ENCODE data around the gene ADAMTS15. TPM values are rescaled to one million over a fixed set of nuclear protein-coding genes. Genes with fewer than 3 reads are reported as not detected.

ADAMTS15 gene
- total RNA-seq, 3 donors from 2014 or later (not counting 1 experiment from before 2014, with no cell fraction given), result 0.20 TPM; not detected in 2

DNA sequence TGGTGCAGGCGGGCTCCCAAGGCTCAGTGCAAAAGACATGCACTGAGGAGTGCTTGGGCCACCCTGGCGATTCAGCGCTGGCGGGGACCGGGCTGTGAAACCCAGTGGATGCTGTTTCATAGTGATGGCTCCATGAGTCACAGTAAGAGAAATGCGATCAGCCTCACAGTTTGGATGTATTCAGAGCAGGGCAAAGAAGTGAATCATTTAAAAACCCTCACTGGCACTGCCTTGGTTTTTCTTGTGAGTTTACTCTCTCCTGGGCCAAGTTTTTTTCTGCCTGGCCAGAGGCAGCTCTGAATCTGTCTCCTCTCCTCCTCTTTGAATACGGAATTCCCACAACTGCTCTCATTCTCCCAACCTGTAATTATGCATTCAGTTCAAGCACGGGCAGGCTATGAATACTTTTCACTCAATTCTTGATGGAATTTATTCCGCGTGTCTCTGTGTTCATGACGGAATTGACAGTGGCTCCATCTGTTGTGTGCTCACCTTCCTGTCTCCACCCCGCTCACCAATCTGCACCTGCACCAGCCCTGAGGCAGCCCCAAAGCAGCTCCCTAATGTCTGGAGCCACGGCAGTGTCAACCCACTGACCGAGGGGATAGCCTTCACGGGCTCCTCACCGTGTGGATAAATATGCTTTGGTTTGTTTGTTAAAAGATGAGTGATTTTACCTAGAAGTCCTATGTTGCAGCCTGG is 34.9 kb upstream of the ADAMTS15 start:
- Mint-ChIP-seq H3K27ac (no peak overlapping the region), H3K4me3 (no peak overlapping the region), H3K4me1 (peaks cover 0 to 4% of the 10 kb centered on the region in 2 donors), H3K9me3 (no peaks in the 10 kb centered on the region), H3K36me3 (no peaks in the 10 kb centered on the region), H3K27me3 (ENCODE audit: low read depth in 2 of 2) (peaks cover 21 to 24% of the 10 kb centered on the region in 2 donors)
- Histone ChIP-seq H3K36me3 (ENCODE audit: control insufficient read depth, insufficient read depth, low read length) (no peaks in the 10 kb centered on the region), H3K4me3 (ENCODE audit: low read length) (no peak overlapping the region), H3K9me3 (ENCODE audit: control insufficient read depth, insufficient read depth, low read length) (no peaks in the 10 kb centered on the region), H3K4me1 (ENCODE audit: control insufficient read depth, insufficient read depth, low read length) (no peaks in the 10 kb centered on the region), H3K27me3 (ENCODE audit: control insufficient read depth, insufficient read depth, low read length) (no peaks in the 10 kb centered on the region), H3K27ac (ENCODE audit: low read length) (no peak overlapping the region)
- no peak for DNase-seq
- intact Hi-C loops (cut with micrococcal nuclease), result no loop called here
- TF ChIP-seq, protein P1, sequence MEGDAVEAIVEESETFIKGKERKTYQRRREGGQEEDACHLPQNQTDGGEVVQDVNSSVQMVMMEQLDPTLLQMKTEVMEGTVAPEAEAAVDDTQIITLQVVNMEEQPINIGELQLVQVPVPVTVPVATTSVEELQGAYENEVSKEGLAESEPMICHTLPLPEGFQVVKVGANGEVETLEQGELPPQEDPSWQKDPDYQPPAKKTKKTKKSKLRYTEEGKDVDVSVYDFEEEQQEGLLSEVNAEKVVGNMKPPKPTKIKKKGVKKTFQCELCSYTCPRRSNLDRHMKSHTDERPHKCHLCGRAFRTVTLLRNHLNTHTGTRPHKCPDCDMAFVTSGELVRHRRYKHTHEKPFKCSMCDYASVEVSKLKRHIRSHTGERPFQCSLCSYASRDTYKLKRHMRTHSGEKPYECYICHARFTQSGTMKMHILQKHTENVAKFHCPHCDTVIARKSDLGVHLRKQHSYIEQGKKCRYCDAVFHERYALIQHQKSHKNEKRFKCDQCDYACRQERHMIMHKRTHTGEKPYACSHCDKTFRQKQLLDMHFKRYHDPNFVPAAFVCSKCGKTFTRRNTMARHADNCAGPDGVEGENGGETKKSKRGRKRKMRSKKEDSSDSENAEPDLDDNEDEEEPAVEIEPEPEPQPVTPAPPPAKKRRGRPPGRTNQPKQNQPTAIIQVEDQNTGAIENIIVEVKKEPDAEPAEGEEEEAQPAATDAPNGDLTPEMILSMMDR (IDR thresholded peaks at IDR 0.05), result no peak
- 90% methylated on average over 16 of the region's 16 CpGs for WGBS (ENCODE audit: insufficient coverage)
- ATAC-seq, result no peak

DNA sequence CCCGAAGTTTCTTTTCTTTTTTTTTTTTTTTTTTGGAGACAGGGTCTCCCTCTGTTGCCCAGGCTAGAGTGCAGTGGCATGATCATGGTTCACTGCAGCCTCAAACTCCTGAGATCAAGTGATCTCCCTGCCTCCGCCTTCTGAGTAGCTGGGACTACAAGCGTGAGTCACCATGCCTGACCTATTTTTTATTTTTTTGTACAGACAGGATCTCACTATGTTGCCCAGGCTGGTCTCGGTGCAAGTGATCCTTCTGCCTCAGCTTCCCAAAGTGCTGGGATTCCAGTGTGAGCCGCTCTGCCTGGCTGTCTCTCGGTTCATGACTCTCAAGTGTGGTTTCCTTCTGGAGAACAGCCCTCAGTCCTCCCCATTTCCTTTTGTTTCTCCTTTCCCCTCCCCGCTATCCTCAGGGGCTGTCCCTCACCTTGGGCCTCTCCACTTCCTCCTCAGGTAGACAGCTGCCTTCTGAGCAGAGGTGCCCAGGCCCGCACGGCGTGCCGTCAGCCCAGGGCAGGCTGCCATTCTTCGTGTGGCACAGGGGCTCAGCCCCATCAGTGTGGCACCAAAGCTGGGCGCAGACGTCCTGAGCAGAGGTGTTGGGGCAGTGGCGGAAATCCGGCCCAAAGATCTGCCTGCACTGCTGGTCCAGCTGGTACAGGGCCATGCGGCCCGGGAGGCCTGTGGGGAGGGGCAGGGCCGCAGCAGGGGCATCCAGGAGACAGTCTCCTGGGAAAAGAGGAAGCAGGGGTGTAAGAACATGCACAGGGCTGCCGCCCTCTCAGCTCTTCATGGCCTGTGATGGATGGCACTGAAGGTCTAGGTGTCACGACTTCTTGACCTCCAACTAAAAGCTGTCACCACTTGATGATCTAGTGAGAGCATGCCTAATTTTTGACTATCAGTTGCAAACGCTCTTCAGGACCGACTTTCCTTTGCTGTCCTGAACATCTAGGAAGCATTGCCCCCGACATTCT is 34.1 kb upstream of the ADAMTS15 start:
- WGBS (ENCODE audit: insufficient coverage), result 52% methylated on average over 24 of the region's 24 CpGs
- no peaks in the 10 kb centered on the region for H3K4me1 ChIP-seq (ENCODE audit: control insufficient read depth, insufficient read depth, low read length)

DNA sequence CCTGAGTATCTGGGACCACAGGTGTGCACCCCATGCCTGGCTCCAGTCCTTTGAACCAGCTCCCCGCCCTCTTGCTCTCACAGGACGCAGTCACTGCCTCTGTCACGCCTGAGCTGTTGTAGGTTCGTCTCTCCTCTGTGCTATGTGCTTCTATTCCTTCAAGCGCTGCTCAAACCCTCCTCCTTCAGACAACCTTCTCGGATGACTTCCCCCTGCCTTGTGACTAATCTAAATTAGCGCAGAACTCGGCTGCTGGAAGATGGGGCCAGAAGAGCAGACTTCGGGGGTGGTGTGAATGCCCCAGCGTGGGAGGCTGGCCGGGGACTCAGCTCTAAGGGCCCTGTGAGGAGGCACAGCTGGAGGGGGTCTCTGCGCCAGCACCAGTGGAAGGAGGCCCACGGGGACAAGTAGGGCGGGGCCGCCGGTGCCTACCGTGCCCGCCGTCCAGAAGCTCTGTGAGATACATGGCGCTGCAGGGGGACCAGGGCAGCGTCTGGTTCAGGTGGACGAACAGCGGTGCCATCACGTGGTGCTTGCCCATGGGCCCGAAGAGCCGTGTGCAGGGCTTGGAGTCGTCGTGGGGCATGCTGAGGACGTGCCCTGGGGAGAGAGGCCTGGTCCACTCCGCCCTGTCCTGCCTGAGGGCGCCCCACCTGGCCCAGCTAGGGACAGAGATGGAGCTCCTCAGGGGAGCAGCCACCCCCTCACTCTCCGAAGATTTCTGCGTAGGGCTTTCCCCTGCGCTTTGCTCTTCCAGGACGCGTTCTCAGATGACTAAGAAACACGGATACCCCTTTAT is 32.5 kb upstream of the ADAMTS15 start:
- H3K4me3 Mint-ChIP-seq, result no peak overlapping the region
- no peaks in the 10 kb centered on the region for H3K9me3 Mint-ChIP-seq
- H3K36me3 ChIP-seq (ENCODE audit: control insufficient read depth, insufficient read depth, low read length), result no peaks in the 10 kb centered on the region
- no peaks in the 10 kb centered on the region for H3K9me3 ChIP-seq (ENCODE audit: control insufficient read depth, insufficient read depth, low read length)
- DNase-seq (no peak), ATAC-seq (no peak)
- no peaks in the 10 kb centered on the region for H3K27me3 ChIP-seq (ENCODE audit: control insufficient read depth, insufficient read depth, low read length)
- H3K27ac ChIP-seq (ENCODE audit: low read length), result no peak overlapping the region
- H3K36me3 Mint-ChIP-seq, result no peaks in the 10 kb centered on the region
- 87% methylated on average over 37 of the region's 37 CpGs for WGBS (ENCODE audit: insufficient coverage)
- H3K4me3 ChIP-seq (ENCODE audit: low read length), result no peak overlapping the region
- intact Hi-C loops (cut with micrococcal nuclease), result no loop called here
- H3K27me3 Mint-ChIP-seq (ENCODE audit: low read depth in 2 of 2), result peaks cover 11 to 13% of the 10 kb centered on the region in 2 donors
- H3K4me1 Mint-ChIP-seq, result peaks cover 0 to 4% of the 10 kb centered on the region in 2 donors
- H3K4me1 ChIP-seq (ENCODE audit: control insufficient read depth, insufficient read depth, low read length), result no peaks in the 10 kb centered on the region
- H3K27ac Mint-ChIP-seq, result no peak overlapping the region
- TF ChIP-seq, protein P1 (IDR thresholded peaks at IDR 0.05), result no peak

More for the DNA sequence above, 34.1 kb upstream of the ADAMTS15 start:
- no peaks in the 10 kb centered on the region for H3K9me3 ChIP-seq (ENCODE audit: control insufficient read depth, insufficient read depth, low read length)
- ATAC-seq (no peak), DNase-seq (no peak)
- no peak overlapping the region for H3K4me3 ChIP-seq (ENCODE audit: low read length)
- Mint-ChIP-seq H3K36me3 (no peaks in the 10 kb centered on the region), H3K27ac (no peak overlapping the region), H3K9me3 (no peaks in the 10 kb centered on the region), H3K4me3 (no peak overlapping the region), H3K4me1 (peaks cover 0 to 4% of the 10 kb centered on the region in 2 donors), H3K27me3 (ENCODE audit: low read depth in 2 of 2) (peaks cover 21% of the 10 kb centered on the region in 2 donors)
- TF ChIP-seq, protein P1 (IDR thresholded peaks at IDR 0.05), result no peak
- no peaks in the 10 kb centered on the region for H3K36me3 ChIP-seq (ENCODE audit: control insufficient read depth, insufficient read depth, low read length)
- intact Hi-C loops (cut with micrococcal nuclease), result no loop called here
- no peaks in the 10 kb centered on the region for H3K27me3 ChIP-seq (ENCODE audit: control insufficient read depth, insufficient read depth, low read length)
- H3K27ac ChIP-seq (ENCODE audit: low read length), result no peak overlapping the region

Measured in natural killer cell (primary cell).